ENCODE results near the gene FBXO42.

- TF ChIP-seq EZH2 (IDR thresholded peaks at IDR 0.05; ENCODE audit: low read depth, unreplicated experiment) (no peak), CTCF (conservative IDR thresholded peaks at IDR 0.05; ENCODE audit: low read depth in 2 of 2) (no peak), POLR2AphosphoS5 (IDR thresholded peaks at IDR 0.05; ENCODE audit: low read depth) (no peak), REST (IDR thresholded peaks at IDR 0.05; ENCODE audit: unreplicated experiment) (no peak), NANOG (IDR thresholded peaks at IDR 0.05; ENCODE audit: borderline replicate concordance) (no peak), JUNB (IDR thresholded peaks at IDR 0.05; ENCODE audit: unreplicated experiment) (no peak), EZH2phosphoT487 (IDR thresholded peaks at IDR 0.05; ENCODE audit: unreplicated experiment) (no peak), ETS1 (IDR thresholded peaks at IDR 0.05) (no peak), ZNF114 (CRISPR knock-in tag; IDR thresholded peaks at IDR 0.05) (no peak), ZNF331 (CRISPR knock-in tag; IDR thresholded peaks at IDR 0.05; ENCODE audit: low read depth) (no peak), CREB1 (CRISPR knock-in tag; IDR thresholded peaks at IDR 0.05; ENCODE audit: low read depth) (no peak), STAT1 (IDR thresholded peaks at IDR 0.05; ENCODE audit: unreplicated experiment) (no peak)
These were observed 17.5 kb upstream of the FBXO42 start for GRCh38 chr1:16369821-16370220.
